ENCODE data around the gene ANKRD28.

GRCh38 chr3:15844889-15845288 is 47.1 kb upstream of the ANKRD28 start:
- TF ChIP-seq, protein P1, sequence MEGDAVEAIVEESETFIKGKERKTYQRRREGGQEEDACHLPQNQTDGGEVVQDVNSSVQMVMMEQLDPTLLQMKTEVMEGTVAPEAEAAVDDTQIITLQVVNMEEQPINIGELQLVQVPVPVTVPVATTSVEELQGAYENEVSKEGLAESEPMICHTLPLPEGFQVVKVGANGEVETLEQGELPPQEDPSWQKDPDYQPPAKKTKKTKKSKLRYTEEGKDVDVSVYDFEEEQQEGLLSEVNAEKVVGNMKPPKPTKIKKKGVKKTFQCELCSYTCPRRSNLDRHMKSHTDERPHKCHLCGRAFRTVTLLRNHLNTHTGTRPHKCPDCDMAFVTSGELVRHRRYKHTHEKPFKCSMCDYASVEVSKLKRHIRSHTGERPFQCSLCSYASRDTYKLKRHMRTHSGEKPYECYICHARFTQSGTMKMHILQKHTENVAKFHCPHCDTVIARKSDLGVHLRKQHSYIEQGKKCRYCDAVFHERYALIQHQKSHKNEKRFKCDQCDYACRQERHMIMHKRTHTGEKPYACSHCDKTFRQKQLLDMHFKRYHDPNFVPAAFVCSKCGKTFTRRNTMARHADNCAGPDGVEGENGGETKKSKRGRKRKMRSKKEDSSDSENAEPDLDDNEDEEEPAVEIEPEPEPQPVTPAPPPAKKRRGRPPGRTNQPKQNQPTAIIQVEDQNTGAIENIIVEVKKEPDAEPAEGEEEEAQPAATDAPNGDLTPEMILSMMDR (IDR thresholded peaks at IDR 0.05), result no peak
- TF ChIP-seq POLR2A (IDR thresholded peaks at IDR 0.05), result no peak
- no peak for TF ChIP-seq EP300 (IDR thresholded peaks at IDR 0.05)
